Tibial artery (tissue), 4 donors: ENCODE measurements around the gene RAB1A.
"Not testable (repeated sequence)": the region's sequence is repeated elsewhere in the genome, so short reads cannot be mapped to it uniquely, and the experiment has no call there.

Experiments used
- DNase-seq, 2 donors: peaks; one replicate each; pipeline ENCODE4 v3.0.0-alpha.2; 2019
- H3K27ac ChIP-seq, 2 donors: fragments of 200-600 bp; sonication (generic) in 1 of 2; 1 replicate in 1 of 2; 2 replicates in 1 of 2; pipeline ENCODE4 v1.5.1; 2018 to 2019; ENCODE audit warnings: mild to moderate bottlenecking in 1 of 2
- H3K27me3 ChIP-seq, 2 donors: fragments of 200-600 bp; sonication (generic) in 1 of 2; one replicate each; pipeline versions ENCODE4 v1.5.1 to v1.6.0; 2016 to 2019
- H3K36me3 ChIP-seq, 3 donors: fragments of 200-600 bp; sonication (generic) in 2 of 3; one replicate each; pipeline ENCODE4 v1.5.1; 2016 to 2019; ENCODE audit warnings: mild to moderate bottlenecking in 2 of 3
- H3K4me1 ChIP-seq, 4 donors: fragments of 200-600 bp; sonication (generic) in 2 of 4; 1 replicate in 3 of 4; 2 replicates in 1 of 4; pipeline ENCODE4 v1.5.1; 2016 to 2019
- H3K4me3 ChIP-seq, 2 donors: fragments of 200-600 bp; sonication (generic) in 1 of 2; 1 replicate in 1 of 2; 2 replicates in 1 of 2; pipeline ENCODE4 v1.5.1; 2018 to 2019; ENCODE audit warnings: mild to moderate bottlenecking in 2 of 2
- H3K9me3 ChIP-seq, 3 donors: fragments of 200-600 bp; sonication (generic) in 1 of 3; one replicate each; pipeline ENCODE4 v1.5.1; 2016 to 2019
- intact Hi-C: fragments of 100-400 bp; cut with DNase I; formaldehyde crosslinking; loops from one replicate; pipeline ENCODE4 v1.15.0; 2023; ENCODE audit warnings: low total_unique reads
- TF ChIP-seq, protein P1 (sequence below), 2 experiments: fragments of 200-600 bp in 1 of 2; fragments of 450-650 bp in 1 of 2; IDR thresholded peaks; one replicate each; pipeline ENCODE4 v1.5.1; 2017 to 2019; ENCODE audit warnings: antibody characterized with exemption in 2 of 2, mild to moderate bottlenecking in 1 of 2, moderate library complexity in 1 of 2

Gene RAB1A

DNA sequence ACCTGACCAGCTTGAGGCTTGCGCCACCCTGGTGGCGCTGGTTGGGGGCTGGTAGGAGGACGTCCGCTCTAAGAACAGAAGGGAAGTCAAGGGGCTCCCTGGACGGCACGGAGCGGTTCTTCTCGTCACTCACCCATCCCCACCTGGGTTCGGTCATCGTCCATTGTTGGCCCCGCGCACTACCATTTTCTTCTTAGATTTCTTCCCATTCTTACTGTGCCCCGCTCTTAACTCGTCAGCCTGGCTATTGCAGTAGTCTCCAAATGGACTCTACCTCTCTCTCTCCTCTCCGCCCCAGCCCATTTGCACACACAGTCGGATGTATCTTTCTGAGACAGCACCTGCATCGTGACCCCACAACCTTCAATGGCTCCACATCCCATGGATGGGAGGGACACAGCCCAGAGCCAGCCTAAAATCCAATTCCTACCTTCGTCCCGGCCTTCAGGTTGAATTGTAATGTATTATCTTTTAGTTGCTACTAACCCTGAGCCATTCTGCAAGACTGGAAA lies 814 bp upstream of the RAB1A start:
- DNase-seq: no peak
- Histone ChIP-seq H3K4me1 (peaks cover 0 to 37% (median 20%) of the 10 kb centered on the region in 4 donors), H3K9me3 (no peaks in the 10 kb centered on the region), H3K4me3 (peak overlapping the region; percentile 89 to 90), H3K36me3 (no peaks in the 10 kb centered on the region), H3K27ac (peak overlapping the region; percentile 99), H3K27me3 (no peaks in the 10 kb centered on the region)
- TF ChIP-seq, protein P1, sequence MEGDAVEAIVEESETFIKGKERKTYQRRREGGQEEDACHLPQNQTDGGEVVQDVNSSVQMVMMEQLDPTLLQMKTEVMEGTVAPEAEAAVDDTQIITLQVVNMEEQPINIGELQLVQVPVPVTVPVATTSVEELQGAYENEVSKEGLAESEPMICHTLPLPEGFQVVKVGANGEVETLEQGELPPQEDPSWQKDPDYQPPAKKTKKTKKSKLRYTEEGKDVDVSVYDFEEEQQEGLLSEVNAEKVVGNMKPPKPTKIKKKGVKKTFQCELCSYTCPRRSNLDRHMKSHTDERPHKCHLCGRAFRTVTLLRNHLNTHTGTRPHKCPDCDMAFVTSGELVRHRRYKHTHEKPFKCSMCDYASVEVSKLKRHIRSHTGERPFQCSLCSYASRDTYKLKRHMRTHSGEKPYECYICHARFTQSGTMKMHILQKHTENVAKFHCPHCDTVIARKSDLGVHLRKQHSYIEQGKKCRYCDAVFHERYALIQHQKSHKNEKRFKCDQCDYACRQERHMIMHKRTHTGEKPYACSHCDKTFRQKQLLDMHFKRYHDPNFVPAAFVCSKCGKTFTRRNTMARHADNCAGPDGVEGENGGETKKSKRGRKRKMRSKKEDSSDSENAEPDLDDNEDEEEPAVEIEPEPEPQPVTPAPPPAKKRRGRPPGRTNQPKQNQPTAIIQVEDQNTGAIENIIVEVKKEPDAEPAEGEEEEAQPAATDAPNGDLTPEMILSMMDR (IDR thresholded peaks at IDR 0.05): no peak
- intact Hi-C loops: loop anchor here (2.0 kb wide), 1 partner anchor 76 kb away; no protein-coding TSS in a partner anchor

DNA sequence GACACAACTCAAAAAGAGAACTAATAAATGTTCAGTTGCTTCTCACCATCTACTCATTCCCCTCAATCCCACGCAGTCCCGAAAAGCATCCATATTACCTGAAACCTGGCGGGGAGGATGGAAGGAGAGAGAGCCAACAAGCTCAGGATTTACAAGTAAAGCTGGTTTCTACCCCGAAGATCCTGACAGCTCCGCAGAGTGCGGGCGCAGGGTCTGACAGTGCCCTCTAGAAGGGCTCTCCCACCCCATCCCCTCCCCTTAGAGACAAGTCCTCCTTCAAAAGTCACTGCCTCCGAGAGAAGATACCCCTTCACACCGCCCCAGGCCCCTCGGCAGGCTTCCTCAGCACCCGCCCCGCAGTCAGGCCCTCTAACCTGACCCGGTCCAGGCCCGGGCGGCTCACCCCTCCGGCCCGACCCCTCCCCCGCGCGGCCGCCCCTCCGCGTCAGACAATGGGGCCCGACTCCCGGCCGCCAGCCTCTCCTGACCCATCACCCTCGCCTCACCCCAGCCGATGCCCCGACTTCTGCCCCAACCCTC lies 550 bp downstream of the RAB1A start:
- Histone ChIP-seq H3K27me3 (no peaks in the 10 kb centered on the region), H3K4me1 (peaks cover 0 to 51% (median 24%) of the 10 kb centered on the region in 4 donors), H3K27ac (peak overlapping the region; percentile 99), H3K36me3 (no peaks in the 10 kb centered on the region), H3K9me3 (no peaks in the 10 kb centered on the region), H3K4me3 (peak overlapping the region; percentile 89 to 90)
- TF ChIP-seq, protein P1 (IDR thresholded peaks at IDR 0.05): no peak
- DNase-seq: peak; percentile 47 to 83
- intact Hi-C loops: no loop called here

DNA sequence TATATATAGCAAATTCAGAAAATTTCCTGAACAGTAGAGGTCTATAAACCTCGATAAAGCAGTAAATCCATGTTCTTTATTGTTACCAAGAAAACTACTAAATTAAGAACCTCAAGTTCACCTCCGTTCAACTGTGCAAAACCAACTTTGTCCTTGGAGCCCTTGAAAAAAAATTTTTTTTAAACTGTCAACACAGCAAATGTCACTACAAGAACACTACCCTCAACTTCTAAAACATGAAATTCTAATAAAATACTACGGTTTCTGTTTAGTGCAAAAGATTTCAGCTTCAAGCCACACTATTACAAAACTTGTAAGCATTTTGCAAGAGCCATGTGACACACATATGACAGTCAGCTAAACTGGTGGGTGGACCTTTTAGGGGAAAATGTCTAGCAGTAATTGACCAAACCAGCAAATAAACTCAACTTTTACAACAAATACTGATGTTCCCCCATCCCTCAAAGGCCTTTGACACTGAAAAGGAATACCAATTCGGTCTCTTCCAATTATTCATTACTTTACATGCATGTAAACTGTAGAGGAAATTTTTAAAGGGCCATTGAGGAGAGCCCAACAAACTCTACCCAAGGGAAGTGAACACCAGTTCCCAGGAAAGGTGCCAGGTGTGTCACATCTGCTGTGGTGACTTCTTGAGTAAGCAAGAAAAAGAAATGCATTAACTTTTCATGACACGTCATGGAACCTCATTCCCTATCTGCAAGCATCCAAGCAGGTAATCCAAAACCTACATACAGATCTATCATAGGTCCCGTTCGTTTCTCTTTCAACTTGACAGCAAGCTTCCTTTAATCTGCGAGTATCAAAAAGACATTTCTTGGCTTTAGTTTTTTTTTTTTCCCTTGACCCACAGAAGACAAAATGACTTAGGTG lies 1.4 kb downstream of the RAB1A start:
- Histone ChIP-seq H3K27me3 (no peaks in the 10 kb centered on the region), H3K9me3 (no peaks in the 10 kb centered on the region), H3K27ac (peak overlapping the region; percentile 99), H3K4me1 (peaks cover 0 to 56% (median 28%) of the 10 kb centered on the region in 4 donors), H3K4me3 (peak overlapping the region; percentile 89 to 90), H3K36me3 (no peaks in the 10 kb centered on the region)
- TF ChIP-seq, protein P1 (IDR thresholded peaks at IDR 0.05): no peak
- intact Hi-C loops: no loop called here
- DNase-seq: peak; percentile 67 to 74

DNA sequence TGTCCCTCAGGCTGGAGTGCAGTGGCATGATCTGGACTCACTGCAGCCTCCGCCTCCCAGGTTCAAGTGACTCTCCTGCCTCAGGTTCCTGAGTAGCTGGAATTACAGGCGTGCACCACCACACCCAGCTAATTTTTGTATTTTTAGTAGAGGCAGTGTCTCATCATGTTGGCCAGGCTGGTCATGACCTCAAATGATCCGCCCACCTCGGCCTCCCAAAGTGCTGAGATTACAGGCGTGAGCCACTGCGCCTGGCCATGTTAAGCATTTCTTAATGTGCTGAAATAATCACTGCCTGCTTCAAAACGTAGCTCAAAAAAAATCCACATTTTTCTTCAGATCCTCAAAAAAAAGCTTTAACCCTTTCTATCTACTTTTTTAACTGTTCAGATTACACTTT lies 4.4 kb downstream of the RAB1A start:
- intact Hi-C loops, H3K27me3 ChIP-seq, H3K4me3 ChIP-seq, H3K36me3 ChIP-seq, H3K9me3 ChIP-seq: not testable (repeated sequence)
- DNase-seq: peak in 1 of 2 donors; percentile 47
- Histone ChIP-seq H3K4me1 (peaks cover 0 to 68% (median 40%) of the 10 kb centered on the region in 4 donors), H3K27ac (peak overlapping the region in 1 of 2 donors; percentile 99)

DNA sequence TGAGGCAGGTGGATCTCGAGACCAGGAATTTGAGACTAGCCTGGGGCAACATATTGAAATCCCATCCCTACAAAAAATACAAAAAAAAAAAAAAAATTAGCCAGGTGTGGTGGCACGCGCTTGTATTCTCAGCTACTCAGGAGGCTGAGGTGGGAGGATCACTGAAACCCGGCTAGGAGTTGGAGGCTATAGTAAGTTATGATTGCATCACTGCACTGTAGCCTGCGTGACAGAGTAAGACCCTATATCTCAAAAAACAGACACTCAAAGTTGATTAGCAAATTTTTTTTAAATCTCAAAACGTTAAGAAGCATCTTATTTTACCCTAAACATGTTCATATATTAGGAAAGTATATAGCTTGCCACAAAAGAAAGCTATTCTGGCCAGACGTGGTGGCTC lies 7.6 kb downstream of the RAB1A start:
- TF ChIP-seq, protein P1 (IDR thresholded peaks at IDR 0.05): no peak
- no peak overlapping the region for H3K27ac ChIP-seq
- H3K27me3 ChIP-seq: no peaks in the 10 kb centered on the region
- intact Hi-C loops: no loop called here
- no peak for DNase-seq
- no peaks in the 10 kb centered on the region for H3K9me3 ChIP-seq
- H3K36me3 ChIP-seq: no peaks in the 10 kb centered on the region
- peaks cover 0 to 89% (median 51%) of the 10 kb centered on the region in 4 donors for H3K4me1 ChIP-seq
- H3K4me3 ChIP-seq: no peak overlapping the region
